ENCODE measurements around the gene MEOX2.

DNA sequence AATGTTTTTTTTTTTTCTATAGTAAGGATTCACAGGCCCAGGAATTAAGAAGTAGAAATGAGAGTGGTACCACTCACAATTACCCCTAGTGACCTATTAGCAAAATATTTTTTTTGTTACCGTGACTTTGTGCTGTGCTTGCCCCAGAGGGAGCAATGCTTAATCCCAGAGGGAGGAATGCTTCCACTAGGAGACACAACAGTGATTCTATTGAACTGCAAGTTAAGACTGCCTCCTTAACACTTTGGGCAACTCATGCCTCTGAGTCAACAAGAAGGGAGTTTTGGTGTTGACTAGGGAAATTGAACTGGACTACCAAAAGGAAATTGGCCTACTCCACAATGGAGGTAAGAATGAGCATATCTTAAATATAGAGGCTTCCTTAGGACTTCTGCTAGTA lies 17.2 kb upstream of the MEOX2 start:
- TF ChIP-seq REST (IDR thresholded peaks at IDR 0.05): no peak
- TF ChIP-seq, protein P1, sequence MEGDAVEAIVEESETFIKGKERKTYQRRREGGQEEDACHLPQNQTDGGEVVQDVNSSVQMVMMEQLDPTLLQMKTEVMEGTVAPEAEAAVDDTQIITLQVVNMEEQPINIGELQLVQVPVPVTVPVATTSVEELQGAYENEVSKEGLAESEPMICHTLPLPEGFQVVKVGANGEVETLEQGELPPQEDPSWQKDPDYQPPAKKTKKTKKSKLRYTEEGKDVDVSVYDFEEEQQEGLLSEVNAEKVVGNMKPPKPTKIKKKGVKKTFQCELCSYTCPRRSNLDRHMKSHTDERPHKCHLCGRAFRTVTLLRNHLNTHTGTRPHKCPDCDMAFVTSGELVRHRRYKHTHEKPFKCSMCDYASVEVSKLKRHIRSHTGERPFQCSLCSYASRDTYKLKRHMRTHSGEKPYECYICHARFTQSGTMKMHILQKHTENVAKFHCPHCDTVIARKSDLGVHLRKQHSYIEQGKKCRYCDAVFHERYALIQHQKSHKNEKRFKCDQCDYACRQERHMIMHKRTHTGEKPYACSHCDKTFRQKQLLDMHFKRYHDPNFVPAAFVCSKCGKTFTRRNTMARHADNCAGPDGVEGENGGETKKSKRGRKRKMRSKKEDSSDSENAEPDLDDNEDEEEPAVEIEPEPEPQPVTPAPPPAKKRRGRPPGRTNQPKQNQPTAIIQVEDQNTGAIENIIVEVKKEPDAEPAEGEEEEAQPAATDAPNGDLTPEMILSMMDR (IDR thresholded peaks at IDR 0.05): no peak
- no peak for TF ChIP-seq KDM1A (IDR thresholded peaks at IDR 0.05; ENCODE audit: low read depth)
- no peak for TF ChIP-seq NPAS2 (CRISPR knock-in tag; IDR thresholded peaks at IDR 0.05; ENCODE audit: borderline replicate concordance)

Measured in A549 (cell line).